H9 (cell line): ENCODE results near the gene PLAC8. TPM values are rescaled to one million over a fixed set of nuclear protein-coding genes. Genes with fewer than 3 reads are reported as not detected.

ENCODE experiments used
- DNase-seq: peaks from one replicate; pipeline ENCODE4 v3.0.0-alpha.2; 2017
- H2AFZ ChIP-seq: one replicate; pipeline ENCODE4 v1.6.1; 2013; ENCODE audit warnings: mild to moderate bottlenecking, low read length, control low read depth, moderate library complexity
- H2AK5ac ChIP-seq: 2 replicates; pipeline ENCODE4 v1.6.1; 2013; ENCODE audit warnings: low read length, control low read depth, mixed read lengths; ENCODE audit not compliant: insufficient read length
- H2BK120ac ChIP-seq: one replicate; pipeline ENCODE4 v1.6.1; 2013; ENCODE audit warnings: low read depth, mild to moderate bottlenecking, low read length, control low read depth, inconsistent platforms; ENCODE audit not compliant: poor library complexity, severe bottlenecking
- H2BK12ac ChIP-seq: 2 replicates; pipeline ENCODE4 v1.6.1; 2013; ENCODE audit warnings: low read length, control low read depth, mixed read lengths, low read depth; ENCODE audit not compliant: insufficient read length
- H2BK15ac ChIP-seq: 2 replicates; pipeline ENCODE4 v1.6.1; 2013; ENCODE audit warnings: low read depth, low read length, control low read depth
- H2BK20ac ChIP-seq: one replicate; pipeline ENCODE4 v1.6.1; 2013; ENCODE audit warnings: low read depth, mild to moderate bottlenecking, low read length, control low read depth, inconsistent platforms; ENCODE audit not compliant: poor library complexity, severe bottlenecking
- H2BK5ac ChIP-seq: 2 replicates; pipeline ENCODE4 v1.6.1; 2013; ENCODE audit warnings: low read length, control low read depth, mixed read lengths; ENCODE audit not compliant: insufficient read length
- H3K14ac ChIP-seq: 2 replicates; pipeline ENCODE4 v1.6.1; 2013; ENCODE audit warnings: low read length, control low read depth; ENCODE audit not compliant: insufficient read depth
- H3K18ac ChIP-seq: 2 replicates; pipeline ENCODE4 v1.6.1; 2013; ENCODE audit warnings: low read depth, mild to moderate bottlenecking, mixed read lengths, low read length, control low read depth; ENCODE audit not compliant: insufficient read length
- H3K23ac ChIP-seq: 2 replicates; pipeline ENCODE4 v1.6.1; 2013; ENCODE audit warnings: low read length, control low read depth, mixed read lengths, low read depth; ENCODE audit not compliant: insufficient read length
- H3K23me2 ChIP-seq: 2 replicates; pipeline ENCODE4 v1.6.1; 2013; ENCODE audit warnings: low read depth, mild to moderate bottlenecking, mixed read lengths, low read length, control low read depth; ENCODE audit not compliant: insufficient read length, poor library complexity, severe bottlenecking
- H3K27ac ChIP-seq: 2 replicates; pipeline ENCODE4 v1.5.1; 2013; ENCODE audit warnings: low read length, control low read depth, mixed read lengths, low read depth; ENCODE audit not compliant: insufficient read length
- H3K27me3 ChIP-seq: 2 replicates; pipeline ENCODE4 v1.6.1; 2013; ENCODE audit warnings: low read length, control low read depth, inconsistent platforms; ENCODE audit not compliant: insufficient read depth
- H3K4ac ChIP-seq: 2 replicates; pipeline ENCODE4 v1.6.1; 2013; ENCODE audit warnings: low read depth, mild to moderate bottlenecking, control low read depth, inconsistent platforms, low read length, moderate library complexity
- H3K4me1 ChIP-seq: 2 replicates; pipeline ENCODE4 v1.6.1; 2013; ENCODE audit warnings: low read length, control low read depth, inconsistent platforms; ENCODE audit not compliant: insufficient read depth
- H3K4me2 ChIP-seq: 2 replicates; pipeline ENCODE4 v1.6.1; 2013; ENCODE audit warnings: low read length, control low read depth, mixed read lengths; ENCODE audit not compliant: insufficient read length, insufficient read depth
- H3K56ac ChIP-seq: 2 replicates; pipeline ENCODE4 v1.6.1; 2013; ENCODE audit warnings: low read depth, mild to moderate bottlenecking, mixed read lengths, low read length, control low read depth; ENCODE audit not compliant: insufficient read length
- H3K79me1 ChIP-seq: 2 replicates; pipeline ENCODE4 v1.6.1; 2013; ENCODE audit warnings: low read depth, mild to moderate bottlenecking, moderate library complexity, low read length, control low read depth, inconsistent platforms; ENCODE audit not compliant: insufficient read depth, poor library complexity, severe bottlenecking
- H3K79me2 ChIP-seq: 2 replicates; pipeline ENCODE4 v1.6.1; 2013; ENCODE audit warnings: low read length, control low read depth, inconsistent platforms; ENCODE audit not compliant: insufficient read depth
- H3K9ac ChIP-seq: 2 replicates; pipeline ENCODE4 v1.6.1; 2013; ENCODE audit warnings: low read length, control low read depth, mixed read lengths; ENCODE audit not compliant: insufficient read length; ENCODE audit errors: extremely low read depth
- H3K9me3 ChIP-seq: one replicate; pipeline ENCODE4 v1.6.1; 2013; ENCODE audit warnings: low read depth, low read length, inconsistent platforms; ENCODE audit not compliant: control insufficient read depth
- H3T11ph ChIP-seq: one replicate; pipeline ENCODE4 v1.6.1; 2013; ENCODE audit warnings: mild to moderate bottlenecking, low read length, control low read depth, inconsistent platforms
- H4K20me1 ChIP-seq: one replicate; pipeline ENCODE4 v1.6.1; 2013; ENCODE audit not compliant: control insufficient read depth, insufficient read length, insufficient read depth
- H4K5ac ChIP-seq: 2 replicates; pipeline ENCODE4 v1.6.1; 2013; ENCODE audit warnings: low read depth, mild to moderate bottlenecking, mixed read lengths, low read length, control low read depth; ENCODE audit not compliant: insufficient read length
- H4K8ac ChIP-seq: replicated peaks from 2 replicates; pipeline ENCODE4 v1.6.1; 2013; ENCODE audit warnings: low read length, control low read depth, mixed read lengths, low read depth; ENCODE audit not compliant: insufficient read length
- H4K91ac ChIP-seq: 2 replicates; pipeline ENCODE4 v1.6.1; 2013; ENCODE audit warnings: low read depth, mild to moderate bottlenecking, moderate library complexity, mixed read lengths, low read length, control low read depth; ENCODE audit not compliant: insufficient read length
- H3K27ac Mint-ChIP-seq, 3 experiments: 2 replicates in 2 of 3; 3 replicates in 1 of 3; pipeline ENCODE4 v1.8.0; 2020 to 2021; ENCODE audit warnings: mixed read lengths in 3 of 3, mild to moderate bottlenecking in 1 of 3, moderate library complexity in 1 of 3
- H3K27me3 Mint-ChIP-seq: 2 replicates; pipeline ENCODE4 v1.8.0; 2021; ENCODE audit warnings: low read depth, mild to moderate bottlenecking, moderate library complexity, mixed read lengths
- H3K36me3 Mint-ChIP-seq, 3 experiments: 2 replicates in 2 of 3; 3 replicates in 1 of 3; pipeline ENCODE4 v1.8.0; 2020 to 2021; ENCODE audit warnings: low read depth in 3 of 3, mixed read lengths in 3 of 3; ENCODE audit not compliant: insufficient read depth in 1 of 3
- H3K4me1 Mint-ChIP-seq, 2 experiments: 2 replicates each; pipeline ENCODE4 v1.8.0; 2020; ENCODE audit warnings: mixed read lengths in 2 of 2
- H3K4me3 Mint-ChIP-seq, 2 experiments: 2 replicates in 1 of 2; 3 replicates in 1 of 2; pipeline ENCODE4 v1.8.0; 2020 to 2021; ENCODE audit warnings: mild to moderate bottlenecking in 2 of 2, mixed read lengths in 2 of 2, moderate library complexity in 1 of 2
- H3K9me3 Mint-ChIP-seq, 2 experiments: 2 replicates in 1 of 2; 3 replicates in 1 of 2; pipeline ENCODE4 v1.8.0; 2020; ENCODE audit warnings: mild to moderate bottlenecking in 2 of 2, mixed read lengths in 2 of 2, moderate library complexity in 1 of 2
- CTCF ChIP-seq: fragments of 200-600 bp; sonication (generic); conservative IDR thresholded peaks from 3 replicates; pipeline ENCODE4 v1.8.0; 2021; ENCODE audit warnings: antibody characterized with exemption, mild to moderate bottlenecking
- WGBS: extraction: QIAGEN DNeasy Blood & Tissue Kit; methylation state at CpG from one replicate; pipeline ENCODE4 v1.1.7; 2013; ENCODE audit warnings: missing lambda C conversion rate, low lambda C conversion rate, mixed read lengths; ENCODE audit not compliant: insufficient read length; ENCODE audit errors: extremely low coverage; 5-methylcytosine and 5-hydroxymethylcytosine counted together
- total RNA-seq: library from RNA; stranded (reverse); gene quantifications from 2 replicates; pipeline ENCODE4 v1.2.1, GENCODE V29; 2021

Gene PLAC8
- total RNA-seq, 1 experiment from 2014 or later: 1.6 TPM

GRCh38 chr4:83146841-83147240 lies 32.3 kb upstream of the PLAC8 start:
- no peaks in the 10 kb centered on the region; the same call in none of the 2 replicates for H3K27me3 Mint-ChIP-seq
- H3K27ac Mint-ChIP-seq: no peak overlapping the region
- Histone ChIP-seq H4K20me1 (no peaks in the 10 kb centered on the region), H3K4ac (no peak overlapping the region), H3K79me1 (no peaks in the 10 kb centered on the region), H3K14ac (no peak overlapping the region), H4K5ac (no peak overlapping the region), H2AK5ac (no peak overlapping the region), H2AFZ (no peak overlapping the region), H4K8ac (no peak overlapping the region), H2BK20ac (no peak overlapping the region), H2BK15ac (no peak overlapping the region), H3T11ph (no peak overlapping the region), H3K4me1 (no peaks in the 10 kb centered on the region), H2BK120ac (no peak overlapping the region), H3K9me3 (no peaks in the 10 kb centered on the region), H3K9ac (no peak overlapping the region), H3K4me2 (no peak overlapping the region), H3K79me2 (no peaks in the 10 kb centered on the region), H3K23ac (no peak overlapping the region), H3K23me2 (no peaks in the 10 kb centered on the region), H3K18ac (no peak overlapping the region), H3K56ac (no peak overlapping the region), H3K27me3 (no peaks in the 10 kb centered on the region), H2BK12ac (no peak overlapping the region), H3K27ac (no peak overlapping the region), H4K91ac (no peak overlapping the region), H2BK5ac (no peak overlapping the region)
- no peaks in the 10 kb centered on the region for H3K36me3 Mint-ChIP-seq
- H3K9me3 Mint-ChIP-seq: no peaks in the 10 kb centered on the region; a peak in 2 of 5 replicates
- DNase-seq: no peak
- H3K4me1 Mint-ChIP-seq: peaks cover 0 to 7% of the 10 kb centered on the region in 2 experiments; a peak in 2 of 4 replicates
- H3K4me3 Mint-ChIP-seq: no peak overlapping the region
- no CpG with 5 or more reads among the region's 2 CpGs for WGBS
- no peak for TF ChIP-seq CTCF
